Neuronal stem cell (in vitro differentiated cells): ENCODE measurements around the gene OR6N2. TPM values are rescaled to one million over a fixed set of nuclear protein-coding genes. Genes with fewer than 3 reads are reported as not detected.

Experiments
- DNase-seq: peaks from one replicate; pipeline ENCODE4 v3.0.0-alpha.2; 2013; ENCODE audit warnings: low spot score
- H2AFZ ChIP-seq: one replicate; pipeline ENCODE4 v1.6.1; 2013; ENCODE audit warnings: mild to moderate bottlenecking, low read length, inconsistent platforms
- H2AK5ac ChIP-seq: 2 replicates; pipeline ENCODE4 v1.6.1; 2013; ENCODE audit warnings: low read depth, mild to moderate bottlenecking, inconsistent platforms, low read length, moderate library complexity, mixed read lengths
- H2BK120ac ChIP-seq: 2 replicates; pipeline ENCODE4 v1.6.1; 2013; ENCODE audit warnings: low read depth, mild to moderate bottlenecking, inconsistent platforms, low read length, moderate library complexity, mixed read lengths
- H2BK12ac ChIP-seq: one replicate; pipeline ENCODE4 v1.6.1; 2013; ENCODE audit warnings: low read length, inconsistent platforms
- H2BK15ac ChIP-seq: 2 replicates; pipeline ENCODE4 v1.6.1; 2013; ENCODE audit warnings: mild to moderate bottlenecking, low read length, inconsistent platforms, mixed read lengths
- H2BK5ac ChIP-seq: one replicate; pipeline ENCODE4 v1.6.1; 2013; ENCODE audit warnings: inconsistent platforms, mild to moderate bottlenecking, low read length, moderate library complexity
- H3K14ac ChIP-seq: one replicate; pipeline ENCODE4 v1.6.1; 2013; ENCODE audit warnings: low read length, inconsistent platforms
- H3K18ac ChIP-seq: 2 replicates; pipeline ENCODE4 v1.6.1; 2013; ENCODE audit warnings: low read length, inconsistent platforms
- H3K23ac ChIP-seq: 2 replicates; pipeline ENCODE4 v1.6.1; 2013; ENCODE audit warnings: low read depth, mild to moderate bottlenecking, mixed read lengths, low read length, inconsistent platforms; ENCODE audit not compliant: poor library complexity
- H3K27ac ChIP-seq: replicated peaks from 3 replicates; pipeline ENCODE4 v1.5.1; 2013; ENCODE audit warnings: low read length, inconsistent platforms
- H3K27me3 ChIP-seq, 3 experiments: 2 replicates each; pipeline ENCODE4 v1.6.1; 2013; ENCODE audit warnings: low read length in 3 of 3, mild to moderate bottlenecking in 2 of 3, inconsistent platforms in 1 of 3, low read depth in 1 of 3, mixed read lengths in 1 of 3, moderate library complexity in 1 of 3; ENCODE audit not compliant: control insufficient read depth in 3 of 3, insufficient read depth in 3 of 3
- H3K36me3 ChIP-seq, 2 donors: replicated peaks in 1 of 2; 2 replicates each; pipeline ENCODE4 v1.6.1; 2013; ENCODE audit warnings: low read length in 2 of 2; ENCODE audit not compliant: control insufficient read depth in 2 of 2, insufficient read depth in 2 of 2
- H3K4ac ChIP-seq: 2 replicates; pipeline ENCODE4 v1.6.1; 2013; ENCODE audit warnings: inconsistent platforms, mild to moderate bottlenecking, low read length, moderate library complexity
- H3K4me1 ChIP-seq, 2 donors: 1 replicate in 1 of 2; 2 replicates in 1 of 2; pipeline ENCODE4 v1.6.1; 2013; ENCODE audit warnings: low read length in 2 of 2, low read depth in 1 of 2; ENCODE audit not compliant: control insufficient read depth in 2 of 2, insufficient read depth in 1 of 2
- H3K4me2 ChIP-seq: one replicate; pipeline ENCODE4 v1.6.1; 2013; ENCODE audit warnings: mild to moderate bottlenecking, low read length, inconsistent platforms; ENCODE audit not compliant: insufficient read depth, poor library complexity, severe bottlenecking
- H3K4me3 ChIP-seq, 2 donors: 2 replicates each; pipeline ENCODE4 v1.5.1; 2013; ENCODE audit warnings: low read length in 2 of 2, mild to moderate bottlenecking in 2 of 2, inconsistent platforms in 1 of 2, moderate library complexity in 1 of 2
- H3K79me1 ChIP-seq: one replicate; pipeline ENCODE4 v1.6.1; 2013; ENCODE audit warnings: low read depth, mild to moderate bottlenecking, inconsistent platforms, low read length, moderate library complexity
- H3K9ac ChIP-seq: one replicate; pipeline ENCODE4 v1.6.1; 2013; ENCODE audit warnings: mild to moderate bottlenecking, low read depth, low read length, inconsistent platforms; ENCODE audit not compliant: poor library complexity
- H3K9me3 ChIP-seq, 2 donors: replicated peaks in 1 of 2; 2 replicates each; pipeline versions ENCODE3 to v1.6.1; 2013; ENCODE audit warnings: low read length in 2 of 2, mild to moderate bottlenecking in 2 of 2, inconsistent platforms in 1 of 2, low read depth in 1 of 2, mixed read lengths in 1 of 2, moderate library complexity in 1 of 2; ENCODE audit not compliant: control insufficient read depth in 2 of 2, insufficient read depth in 1 of 2
- H4K8ac ChIP-seq: one replicate; pipeline ENCODE4 v1.6.1; 2013; ENCODE audit warnings: low read depth, mild to moderate bottlenecking, inconsistent platforms, low read length, moderate library complexity
- H4K91ac ChIP-seq: one replicate; pipeline ENCODE4 v1.6.1; 2013; ENCODE audit warnings: low read length, low read depth, mild to moderate bottlenecking, inconsistent platforms; ENCODE audit not compliant: poor library complexity
- WGBS, 2 donors: extraction: QIAGEN DNeasy Blood & Tissue Kit; methylation state at CpG; one replicate each; pipeline ENCODE4 v1.1.7; 2013; ENCODE audit warnings: missing lambda C conversion rate in 2 of 2, mixed read lengths in 1 of 2; ENCODE audit not compliant: insufficient read length in 2 of 2, insufficient replicate concordance in 1 of 2; ENCODE audit errors: extremely low coverage in 2 of 2; 5-methylcytosine and 5-hydroxymethylcytosine counted together
- polyA plus RNA-seq, 2 experiments: library from polyadenylated mRNA; stranded (reverse); fragments of 200-250 nt; gene quantifications; one replicate each; pipeline ENCODE4 v1.2.3, GENCODE V29; 2013

Gene OR6N2, protein sequence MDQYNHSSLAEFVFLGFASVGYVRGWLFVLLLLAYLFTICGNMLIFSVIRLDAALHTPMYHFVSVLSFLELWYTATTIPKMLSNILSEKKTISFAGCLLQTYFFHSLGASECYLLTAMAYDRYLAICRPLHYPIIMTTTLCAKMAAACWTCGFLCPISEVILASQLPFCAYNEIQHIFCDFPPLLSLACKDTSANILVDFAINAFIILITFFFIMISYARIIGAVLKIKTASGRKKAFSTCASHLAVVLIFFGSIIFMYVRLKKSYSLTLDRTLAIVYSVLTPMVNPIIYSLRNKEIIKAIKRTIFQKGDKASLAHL
- not detected for polyA plus RNA-seq (2013, experiment 1 of 2)
- not detected for polyA plus RNA-seq (2013, experiment 2 of 2)

- Histone ChIP-seq H3K27me3 (no peaks in the 10 kb centered on the region), H3K23ac (no peak within 1 kb of the TSS), H3K79me1 (no peaks in the 10 kb centered on the region), H4K91ac (no peak within 1 kb of the TSS), H3K4me2 (no peak within 1 kb of the TSS), H3K4me1 (no peaks in the 10 kb centered on the region), H2AK5ac (no peak within 1 kb of the TSS), H4K8ac (no peak within 1 kb of the TSS), H3K18ac (no peak within 1 kb of the TSS), H3K4ac (no peak within 1 kb of the TSS), H3K36me3 (no peaks in the 10 kb centered on the region), H3K9me3 (no peaks in the 10 kb centered on the region), H3K27ac (no peak within 1 kb of the TSS), H2BK12ac (no peak within 1 kb of the TSS), H2BK120ac (no peak within 1 kb of the TSS), H2BK15ac (no peak within 1 kb of the TSS), H3K9ac (no peak within 1 kb of the TSS), H2AFZ (no peak within 1 kb of the TSS), H3K4me3 (no peak within 1 kb of the TSS), H2BK5ac (no peak within 1 kb of the TSS), H3K14ac (no peak within 1 kb of the TSS)
- DNase-seq: no peak
These were observed at the start of gene OR6N2 for GRCh38 chr1:158781104-158781503. Gene OR6N2 (minus strand): TSS chr1:158781204. CDS start chr1:158777635, 3,569 bp downstream.

DNA sequence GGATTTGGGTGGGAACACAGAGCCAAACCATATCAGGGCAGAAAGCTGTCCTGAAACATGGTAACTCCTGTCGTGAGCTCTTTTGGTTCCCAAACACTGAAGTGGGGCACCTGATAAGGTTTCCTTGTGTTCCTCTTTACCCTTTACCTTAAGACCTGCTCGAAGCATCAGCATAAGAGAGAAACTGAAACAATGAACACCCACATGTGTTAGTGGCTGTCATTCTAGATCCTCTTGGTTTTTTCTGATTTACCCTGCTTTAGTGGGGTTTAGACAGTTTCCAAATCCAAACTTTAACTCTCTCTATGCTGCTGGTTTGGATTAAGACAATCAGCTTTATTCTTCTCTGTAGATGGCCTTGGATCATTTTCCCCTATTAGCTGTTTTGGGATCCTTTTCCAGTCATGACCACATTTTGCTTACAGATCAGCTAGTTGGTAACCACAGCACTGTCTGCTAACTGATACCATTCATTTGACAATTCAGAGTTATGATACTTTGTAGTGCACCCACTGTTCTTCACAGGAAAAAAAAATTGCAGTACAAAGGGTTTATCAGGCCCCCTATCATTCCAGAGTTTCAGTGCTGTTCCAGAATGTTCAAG lies 49.2 kb upstream of the OR6N2 start:
- Histone ChIP-seq H2BK15ac (no peak overlapping the region), H3K4ac (no peak overlapping the region), H3K27me3 (no peaks in the 10 kb centered on the region), H2BK5ac (no peak overlapping the region), H3K14ac (no peak overlapping the region), H3K36me3 (no peaks in the 10 kb centered on the region), H3K4me1 (no peaks in the 10 kb centered on the region), H3K9ac (no peak overlapping the region), H3K4me3 (no peak overlapping the region), H3K27ac (no peak overlapping the region), H3K18ac (no peak overlapping the region), H2AFZ (no peak overlapping the region), H2AK5ac (no peak overlapping the region), H2BK120ac (no peak overlapping the region), H3K23ac (no peak overlapping the region), H4K8ac (no peak overlapping the region), H3K4me2 (no peak overlapping the region), H2BK12ac (no peak overlapping the region), H4K91ac (no peak overlapping the region), H3K79me1 (no peaks in the 10 kb centered on the region), H3K9me3 (peaks cover 0 to 2% of the 10 kb centered on the region in 2 donors)
- no CpG with 5 or more reads among the region's 2 CpGs for WGBS, 2 donors
- no peak for DNase-seq

DNA sequence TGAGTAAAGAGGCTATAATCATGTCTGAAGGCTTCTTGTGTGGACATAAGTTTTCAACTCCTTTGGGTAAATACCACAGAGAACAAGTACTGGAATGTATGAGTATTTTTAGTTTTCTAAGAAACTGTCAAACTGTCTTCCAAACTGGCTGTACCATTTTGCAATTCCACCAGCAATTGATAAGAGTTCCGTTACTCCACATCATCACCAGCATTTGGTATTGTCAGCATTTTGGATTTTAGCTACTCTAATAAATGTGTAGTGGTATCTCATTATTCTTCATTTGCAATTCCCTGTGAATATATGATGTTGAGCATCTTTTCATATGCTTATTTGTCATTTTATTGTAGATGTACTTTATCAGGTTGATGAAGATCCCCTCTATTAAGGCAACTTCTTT lies 40.7 kb upstream of the OR6N2 start:
- WGBS, 2 donors: no CpG with 5 or more reads among the region's 1 CpG
- peaks cover 0 to 2% of the 10 kb centered on the region in 2 donors for H3K4me1 ChIP-seq

GRCh38 chr1:158819461-158820443 lies 38.7 kb upstream of the OR6N2 start:
- Histone ChIP-seq H4K91ac (no peak overlapping the region), H3K9ac (no peak overlapping the region), H3K27ac (no peak overlapping the region), H3K27me3 (no peaks in the 10 kb centered on the region), H3K23ac (no peak overlapping the region), H2AFZ (no peak overlapping the region), H2BK12ac (no peak overlapping the region), H3K18ac (no peak overlapping the region), H2BK120ac (no peak overlapping the region), H3K4me3 (no peak overlapping the region), H3K9me3 (no peaks in the 10 kb centered on the region), H3K36me3 (no peaks in the 10 kb centered on the region), H3K14ac (no peak overlapping the region), H3K4me2 (no peak overlapping the region), H3K79me1 (no peaks in the 10 kb centered on the region), H3K4ac (no peak overlapping the region), H4K8ac (no peak overlapping the region), H2BK5ac (no peak overlapping the region), H2BK15ac (no peak overlapping the region), H3K4me1 (peaks cover 0 to 2% of the 10 kb centered on the region in 2 donors), H2AK5ac (no peak overlapping the region)
- no CpG with 5 or more reads among the region's 7 CpGs for WGBS, 2 donors
- DNase-seq: no peak

More for the DNA sequence above, 40.7 kb upstream of the OR6N2 start:
- no peak overlapping the region for H2BK15ac ChIP-seq
- DNase-seq: no peak
- H2AK5ac ChIP-seq: no peak overlapping the region
- H4K91ac ChIP-seq: no peak overlapping the region
- H4K8ac ChIP-seq: no peak overlapping the region
- H3K9ac ChIP-seq: no peak overlapping the region
- H3K14ac ChIP-seq: no peak overlapping the region
- H3K27ac ChIP-seq: no peak overlapping the region
- H3K4ac ChIP-seq: no peak overlapping the region
- no peaks in the 10 kb centered on the region for H3K9me3 ChIP-seq
- H3K36me3 ChIP-seq: no peaks in the 10 kb centered on the region
- H3K18ac ChIP-seq: no peak overlapping the region
- H3K4me3 ChIP-seq: no peak overlapping the region
- no peak overlapping the region for H3K23ac ChIP-seq
- H2BK5ac ChIP-seq: no peak overlapping the region
- H3K27me3 ChIP-seq: no peaks in the 10 kb centered on the region
- no peaks in the 10 kb centered on the region for H3K79me1 ChIP-seq
- no peak overlapping the region for H2BK120ac ChIP-seq
- no peak overlapping the region for H3K4me2 ChIP-seq
- no peak overlapping the region for H2AFZ ChIP-seq
- no peak overlapping the region for H2BK12ac ChIP-seq
